HepG2 (cell line): ENCODE results near the gene RNASE7. TPM values are rescaled to one million over a fixed set of nuclear protein-coding genes. Genes with fewer than 3 reads are reported as not detected.

ENCODE experiments used
- AGO1 ChIP-seq: fragments of 200-400 bp; formaldehyde crosslinking; IDR thresholded peaks from 2 replicates; pipeline ENCODE4 v1.6.1; 2017; ENCODE audit warnings: mild to moderate bottlenecking, low read depth, low read length, moderate library complexity; ENCODE audit not compliant: poor library complexity, severe bottlenecking
- AKAP8 ChIP-seq: sonication (generic); formaldehyde crosslinking; IDR thresholded peaks from 2 replicates; pipeline ENCODE4 v1.5.1; 2020; ENCODE audit warnings: mild to moderate bottlenecking, missing genetic modification reagents
- ARID2 ChIP-seq: sonication (generic); formaldehyde crosslinking; IDR thresholded peaks from 2 replicates; pipeline ENCODE4 v1.8.1; 2022; ENCODE audit warnings: mild to moderate bottlenecking, missing genetic modification reagents, borderline replicate concordance
- ARNTL ChIP-seq: sonication (generic); formaldehyde crosslinking; IDR thresholded peaks from 2 replicates; pipeline ENCODE4 v1.4.0; 2020; ENCODE audit warnings: mild to moderate bottlenecking, missing genetic modification reagents
- DMAP1 ChIP-seq: IDR thresholded peaks from 2 replicates; pipeline ENCODE4 v1.6.1; 2016
- FOXA1 ChIP-seq, 2 experiments: fragments of 450-650 bp in 1 of 2; sonication (generic) in 1 of 2; formaldehyde crosslinking in 1 of 2; IDR thresholded peaks; 2 replicates each; pipeline versions ENCODE4 v1.4.0 to v1.6.1; 2016 to 2020; ENCODE audit warnings: missing genetic modification reagents in 1 of 2
- HMGXB3 ChIP-seq: sonication (generic); formaldehyde crosslinking; IDR thresholded peaks from 2 replicates; pipeline ENCODE4 v1.4.0; 2020; ENCODE audit warnings: missing genetic modification reagents, borderline replicate concordance
- KAT2B ChIP-seq: fragments of 150-350 bp; IDR thresholded peaks from 2 replicates; pipeline ENCODE4 v1.6.1; 2014; ENCODE audit warnings: low read depth, low read length, borderline replicate concordance
- NFYC ChIP-seq: IDR thresholded peaks from 2 replicates; pipeline ENCODE4 v1.6.1; 2016; ENCODE audit warnings: missing genetic modification reagents, missing compliant biosample characterization
- POLR2AphosphoS5 ChIP-seq: IDR thresholded peaks from 2 replicates; pipeline ENCODE4 v1.6.1; 2012; ENCODE audit warnings: low read depth, low read length
- SNAPC2 ChIP-seq: sonication (generic); formaldehyde crosslinking; IDR thresholded peaks from 2 replicates; pipeline ENCODE4 v1.8.1; 2022; ENCODE audit warnings: mild to moderate bottlenecking, missing genetic modification reagents
- SOX5 ChIP-seq: IDR thresholded peaks from 2 replicates; pipeline ENCODE4 v1.6.1; 2016; ENCODE audit warnings: borderline replicate concordance
- SPEN ChIP-seq: sonication (generic); formaldehyde crosslinking; IDR thresholded peaks from 2 replicates; pipeline ENCODE4 v1.5.1; 2020; ENCODE audit warnings: low read depth, mild to moderate bottlenecking, missing genetic modification reagents
- ZBTB34 ChIP-seq: sonication (generic); formaldehyde crosslinking; IDR thresholded peaks from 2 replicates; pipeline ENCODE4 v1.8.0; 2022; ENCODE audit warnings: mild to moderate bottlenecking, missing genetic modification reagents
- ZBTB38 ChIP-seq: sonication (generic); formaldehyde crosslinking; IDR thresholded peaks from 2 replicates; pipeline ENCODE4 v1.5.1; 2020; ENCODE audit warnings: mild to moderate bottlenecking, missing genetic modification reagents
- ZNF18 ChIP-seq: sonication (generic); formaldehyde crosslinking; IDR thresholded peaks from 2 replicates; pipeline ENCODE4 v1.8.0; 2022; ENCODE audit warnings: mild to moderate bottlenecking, missing genetic modification reagents; ENCODE audit not compliant: insufficient replicate concordance
- ZNF430 ChIP-seq: sonication (generic); formaldehyde crosslinking; IDR thresholded peaks from 2 replicates; pipeline ENCODE4 v1.9.0; 2021; ENCODE audit warnings: mild to moderate bottlenecking, missing genetic modification reagents
- ZNF619 ChIP-seq: sonication (generic); formaldehyde crosslinking; IDR thresholded peaks from 2 replicates; pipeline ENCODE4 v1.4.0; 2020; ENCODE audit warnings: mild to moderate bottlenecking, missing genetic modification reagents
- ZNF652 ChIP-seq: IDR thresholded peaks from 2 replicates; pipeline ENCODE4 v1.6.1; 2016; ENCODE audit warnings: low read depth, borderline replicate concordance
- ZNF768 ChIP-seq: sonication (generic); formaldehyde crosslinking; IDR thresholded peaks from 2 replicates; pipeline ENCODE4 v1.4.0; 2020; ENCODE audit warnings: missing genetic modification reagents
- ZNF790 ChIP-seq: sonication (generic); formaldehyde crosslinking; IDR thresholded peaks from 2 replicates; pipeline ENCODE4 v1.8.0; 2022; ENCODE audit warnings: missing genetic modification reagents, mild to moderate bottlenecking, borderline replicate concordance
- ZNF792 ChIP-seq: IDR thresholded peaks from 2 replicates; pipeline ENCODE4 v1.6.1; 2016
- ZSCAN22 ChIP-seq: sonication (generic); formaldehyde crosslinking; IDR thresholded peaks from 2 replicates; pipeline ENCODE4 v1.4.0; 2020; ENCODE audit warnings: mild to moderate bottlenecking, missing genetic modification reagents
- polyA plus RNA-seq, 8 experiments: library from polyadenylated mRNA; depleted of rRNA in 3 of 8; stranded (reverse) in 7 of 8; unstranded in 1 of 8; fragments of >200 nt; fragmentation: Illumina TruSeq in 4 of 8; extraction: Trizol in 4 of 8; gene quantifications; 2 replicates each; pipeline versions ENCODE4 v1.2.1 to v1.2.3, GENCODE V29; 2011 to 2016; ENCODE audit warnings: low read depth in 4 of 8, missing spikeins in 1 of 8, mixed read lengths in 1 of 8; ENCODE audit not compliant: insufficient read depth in 1 of 8
- total RNA-seq, 5 experiments: library from RNA; depleted of rRNA; stranded (reverse); fragments of >200 nt; fragmentation: Illumina TruSeq; extraction: Trizol; gene quantifications; 2 replicates each; pipeline ENCODE4 v1.2.3, GENCODE V29; 2016; ENCODE audit warnings: low read depth in 1 of 5

RNASE7 gene
- total and polyA plus RNA-seq, 2 of the 13 experiments (the other 11 are each of a cell fraction or from before 2014, with no cell fraction given): 0.04 TPM; not detected in 1

- TF ChIP-seq FOXA1 (IDR thresholded peaks at IDR 0.05) (no peak), FOXA1 (CRISPR knock-in tag; IDR thresholded peaks at IDR 0.05) (peak; percentile 46), AGO1 (no peak), SNAPC2 (CRISPR knock-in tag) (no peak), ZNF790 (no peak), DMAP1 (CRISPR knock-in tag) (no peak), ARID2 (CRISPR knock-in tag) (no peak), SPEN (0 out of 2 replicates have a peak, but pooled peaks have one; percentile 24), AKAP8 (CRISPR knock-in tag) (no peak), ZNF792 (CRISPR knock-in tag) (0 out of 2 replicates have a peak, but pooled peaks have one; percentile 45), ZNF619 (CRISPR knock-in tag) (0 out of 2 replicates have a peak, but pooled peaks have one; percentile 65), ARNTL (CRISPR knock-in tag) (no peak), ZNF430 (no peak), HMGXB3 (CRISPR knock-in tag) (peak; percentile 58; the same call in 1 of the 2 replicates), ZNF768 (CRISPR knock-in tag) (no peak), POLR2AphosphoS5 (no peak), ZBTB34 (CRISPR knock-in tag) (no peak), ZNF18 (CRISPR knock-in tag) (no peak), ZBTB38 (CRISPR knock-in tag) (peak; percentile 32; the same call in 1 of the 2 replicates), ZNF652 (CRISPR knock-in tag) (peak; percentile 53; the same call in 1 of the 2 replicates), SOX5 (CRISPR knock-in tag) (0 out of 2 replicates have a peak, but pooled peaks have one; percentile 21), ZSCAN22 (CRISPR knock-in tag) (no peak), KAT2B (no peak), NFYC (CRISPR knock-in tag) (no peak)
These were observed 27.4 kb upstream of the RNASE7 start (continued) for GRCh38 chr14:21014761-21015190.
